Colon (tissue), 2 donors: ENCODE measurements around the gene RERG.
"Not testable (repeated sequence)": the region's sequence is repeated elsewhere in the genome, so short reads cannot be mapped to it uniquely, and the experiment has no call there.

ENCODE experiments used
- FAIRE-seq: peaks from 2 replicates; lab custom pipeline; 2012; peaks lifted over from hg19 to GRCh38; lab: Jason Lieb, UNC
- donor health status: control.
- donor health status: control.

The RERG gene

DNA sequence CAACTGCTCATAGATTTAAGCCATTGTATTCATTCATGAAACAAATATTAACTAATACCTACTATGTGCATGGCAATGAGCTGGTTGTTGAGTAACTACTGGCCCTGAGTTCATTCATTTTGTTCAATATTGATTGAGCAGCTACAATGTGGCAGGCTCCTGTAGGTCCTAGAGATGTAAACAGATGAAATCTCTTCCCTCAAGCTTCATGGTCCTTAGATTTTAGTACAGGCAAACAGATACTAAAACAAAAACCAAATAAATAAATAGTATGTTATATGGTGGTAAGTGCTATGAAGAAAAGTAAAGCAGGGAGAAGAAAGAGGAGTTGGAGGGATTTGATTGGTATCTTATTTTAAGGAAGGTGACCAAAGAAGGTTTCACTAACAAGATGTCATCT, 77.8 kb downstream of the RERG start:
- FAIRE-seq, result no peak

DNA sequence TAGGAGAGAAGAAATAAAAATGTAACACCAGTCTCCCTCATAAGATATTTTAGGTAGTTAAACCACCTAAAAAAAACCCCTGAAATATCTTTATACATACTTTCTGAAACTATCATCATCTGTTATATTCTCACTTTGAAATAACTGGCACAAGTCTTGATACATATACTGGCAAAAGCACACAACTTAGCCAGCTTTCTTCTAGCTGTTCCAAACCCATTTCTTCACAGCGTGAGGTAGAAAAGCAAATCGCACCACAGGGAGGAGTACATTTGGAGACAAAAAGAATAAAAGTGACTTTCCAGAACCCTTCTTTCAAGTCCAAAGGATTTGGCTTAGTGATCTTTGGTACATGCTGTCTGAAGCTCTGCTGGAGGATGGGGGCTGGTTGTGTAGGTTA, 78.5 kb downstream of the RERG start:
- no peak for FAIRE-seq

DNA sequence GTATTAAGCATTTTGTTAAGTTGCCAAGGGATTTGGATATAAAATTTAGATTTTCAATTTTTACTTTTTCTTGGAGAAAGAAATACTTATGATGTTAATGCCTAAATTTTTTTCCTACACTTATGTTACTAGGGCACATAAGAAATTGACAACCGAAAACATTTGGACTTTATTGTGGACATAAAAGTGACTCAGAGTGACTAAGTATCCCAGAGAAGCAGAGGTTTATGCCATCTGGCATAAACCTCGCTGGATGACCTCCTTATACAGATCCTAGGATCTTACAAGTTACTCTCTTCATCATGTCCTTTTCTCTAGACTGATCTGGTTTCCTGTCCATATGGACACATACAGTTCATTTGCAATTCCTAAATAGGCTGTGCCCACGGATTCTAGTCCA, 89.8 kb downstream of the RERG start:
- peak; percentile 33 for FAIRE-seq

DNA sequence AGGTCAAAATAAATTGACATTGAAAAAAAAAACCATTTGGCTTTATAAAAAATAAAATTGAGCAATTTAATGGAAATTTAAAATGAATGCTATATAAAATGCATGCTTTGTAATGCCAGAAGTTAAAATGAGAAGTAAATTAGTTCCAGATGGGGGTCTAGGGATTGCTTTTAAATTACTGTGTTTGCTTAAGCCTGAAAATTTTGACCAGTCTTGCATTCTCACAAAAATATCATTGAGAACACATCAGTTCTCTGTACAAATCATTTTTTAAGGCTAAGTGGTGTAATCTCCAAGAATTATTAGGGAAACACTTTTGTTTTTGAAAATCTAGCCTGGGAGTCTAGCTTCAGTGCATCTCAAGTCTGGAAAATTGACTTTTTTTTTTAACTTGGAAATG, 90.7 kb downstream of the RERG start:
- no peak for FAIRE-seq

DNA sequence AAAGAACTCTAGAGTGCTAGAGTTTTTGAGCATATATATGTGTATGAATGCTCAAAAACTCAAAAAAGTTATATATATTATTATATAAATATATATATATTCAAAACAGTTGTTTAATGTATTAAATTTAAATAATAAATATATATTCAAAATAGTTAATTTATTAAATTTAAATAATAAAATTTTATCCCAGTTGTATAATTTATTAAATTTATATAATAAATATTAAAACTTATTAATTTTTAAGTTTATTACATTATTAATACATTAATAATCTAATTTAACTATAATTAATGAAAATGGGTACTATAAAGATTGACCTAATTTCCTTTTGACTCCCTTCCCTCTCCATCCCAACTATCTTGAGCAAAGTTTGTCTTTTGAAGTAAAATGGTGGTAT, 97.8 kb downstream of the RERG start:
- FAIRE-seq, result peak; percentile 28

DNA sequence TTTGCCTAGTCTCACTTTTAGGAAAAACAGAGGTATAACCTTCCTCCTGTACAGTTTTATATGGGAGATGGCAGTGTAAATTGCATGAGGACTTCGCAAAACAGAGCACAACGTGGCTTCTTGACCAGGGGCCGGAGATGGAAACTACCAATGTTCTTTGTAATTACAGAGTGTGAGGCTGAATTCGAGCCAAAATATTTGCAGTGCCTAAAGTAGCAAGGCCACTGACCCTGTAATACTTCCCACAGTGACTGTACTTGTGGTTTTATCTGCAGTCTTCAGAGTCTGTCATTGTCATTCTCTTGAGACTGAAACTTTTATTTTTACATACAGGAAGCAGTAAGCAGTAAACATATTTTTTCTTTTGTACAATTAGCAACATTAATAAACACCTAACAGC, 98.9 kb downstream of the RERG start:
- FAIRE-seq, result no peak

DNA sequence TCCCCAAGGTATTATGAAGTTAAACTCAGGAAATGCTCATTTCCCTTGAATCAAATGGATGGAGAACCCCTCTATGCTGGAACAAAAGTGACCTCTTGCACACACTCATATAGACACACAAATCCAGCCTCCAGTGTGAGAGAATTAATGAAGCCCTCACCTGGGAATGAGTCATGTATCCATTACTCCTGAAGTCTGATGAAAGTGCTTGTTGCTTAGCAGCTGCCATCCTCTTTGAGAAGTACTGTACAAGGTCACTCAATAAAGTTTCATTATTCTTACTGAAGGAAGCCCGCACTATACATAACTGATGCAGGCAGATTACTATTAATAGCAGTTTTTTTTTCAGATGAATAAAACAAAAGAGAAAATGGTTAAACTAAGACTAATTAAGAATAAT, 102.3 kb downstream of the RERG start:
- no peak for FAIRE-seq

DNA sequence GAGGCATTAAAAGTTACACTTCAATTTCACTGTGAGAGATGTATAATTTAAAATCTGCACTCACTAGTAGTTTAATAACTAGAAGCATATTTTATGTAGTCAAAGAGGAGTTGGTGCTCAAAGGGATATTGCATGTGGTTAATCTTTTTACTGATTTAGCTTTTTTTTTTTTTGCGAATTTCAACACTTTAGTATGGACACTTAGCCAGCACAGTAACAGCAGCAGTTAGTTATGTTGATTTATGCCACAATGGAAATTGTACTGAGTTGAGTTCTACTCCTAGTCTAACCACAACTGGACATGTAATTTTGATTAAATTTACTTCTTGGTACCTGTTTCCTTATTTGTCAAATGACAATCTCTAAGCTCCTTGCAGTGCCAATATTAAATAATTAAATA, 104.2 kb downstream of the RERG start:
- FAIRE-seq, result no peak

DNA sequence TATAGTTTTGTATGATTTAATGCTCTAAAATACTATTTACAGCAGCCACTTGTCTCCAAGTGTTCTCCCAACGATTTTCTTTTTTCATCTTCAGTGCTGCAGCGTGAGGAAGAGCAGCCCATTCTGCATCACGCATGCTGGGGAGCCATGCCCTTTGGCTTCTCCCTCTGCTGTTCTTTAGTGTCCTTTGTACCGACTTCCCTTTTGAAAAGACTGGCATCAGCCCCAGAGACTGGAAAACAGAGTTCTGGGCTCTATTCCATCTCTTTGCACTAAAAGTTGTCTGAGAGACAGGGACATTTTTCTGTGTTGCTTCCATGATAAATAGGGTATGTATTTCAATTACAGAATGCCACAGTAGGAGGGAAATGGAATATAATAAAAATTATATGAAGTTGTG, 105.1 kb downstream of the RERG start:
- no peak for FAIRE-seq

DNA sequence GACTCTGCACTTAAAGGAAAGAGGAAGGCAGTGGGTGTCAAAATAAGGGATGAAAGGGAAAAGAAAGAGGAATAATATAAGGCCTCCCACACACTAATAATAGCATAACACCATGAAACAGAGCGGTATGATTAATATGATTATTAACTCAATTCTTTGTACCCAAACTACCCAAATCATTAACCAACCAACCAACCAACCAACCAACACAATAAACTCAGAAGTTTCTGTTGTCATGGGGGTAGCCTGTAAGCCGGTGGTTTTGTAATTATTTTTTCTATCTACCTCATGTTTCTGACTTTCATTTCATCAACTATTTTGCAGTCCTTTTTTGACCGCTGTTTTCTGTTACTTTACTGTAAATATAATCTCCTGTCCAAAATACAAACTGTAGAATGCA, 105.8 kb downstream of the RERG start:
- FAIRE-seq, result no peak

DNA sequence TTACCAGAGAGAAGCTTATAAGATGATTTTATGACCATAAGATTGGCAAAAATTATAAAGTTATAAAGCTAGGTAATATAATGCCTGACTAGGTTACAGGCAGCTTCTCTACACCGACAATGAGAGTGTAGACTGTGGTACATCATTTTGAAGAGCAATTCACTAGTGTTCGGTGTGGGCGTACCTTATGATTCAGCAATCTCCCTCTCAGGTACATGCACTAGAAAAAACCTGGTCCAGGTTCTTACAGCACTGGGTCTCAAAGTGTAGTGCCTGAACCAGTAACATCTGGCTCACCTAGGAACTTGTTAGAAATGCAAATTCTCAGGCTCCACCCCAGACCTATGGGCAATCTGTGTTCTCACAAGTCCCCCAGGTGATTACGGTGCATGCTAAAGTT, 106.7 kb downstream of the RERG start:
- FAIRE-seq, result no peak

DNA sequence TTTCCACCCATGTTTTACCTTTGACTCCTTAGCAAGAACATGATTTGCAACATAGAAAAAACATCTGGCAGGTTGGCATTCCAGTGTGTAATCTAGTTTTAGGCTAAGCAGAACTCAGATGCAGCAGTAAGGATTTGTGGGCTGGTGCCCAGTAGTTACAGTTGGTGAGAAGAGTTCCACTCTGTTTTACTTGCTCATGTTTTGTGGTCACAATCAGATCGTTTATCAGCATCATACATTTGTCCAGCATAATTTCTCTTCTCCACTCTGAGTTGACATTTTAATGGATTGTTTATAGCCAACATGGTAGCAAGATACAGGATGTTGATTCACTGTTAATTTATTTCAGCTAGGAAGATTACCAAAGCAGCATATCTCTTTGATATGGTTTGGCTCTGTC, 128.4 kb downstream of the RERG start:
- no peak for FAIRE-seq

DNA sequence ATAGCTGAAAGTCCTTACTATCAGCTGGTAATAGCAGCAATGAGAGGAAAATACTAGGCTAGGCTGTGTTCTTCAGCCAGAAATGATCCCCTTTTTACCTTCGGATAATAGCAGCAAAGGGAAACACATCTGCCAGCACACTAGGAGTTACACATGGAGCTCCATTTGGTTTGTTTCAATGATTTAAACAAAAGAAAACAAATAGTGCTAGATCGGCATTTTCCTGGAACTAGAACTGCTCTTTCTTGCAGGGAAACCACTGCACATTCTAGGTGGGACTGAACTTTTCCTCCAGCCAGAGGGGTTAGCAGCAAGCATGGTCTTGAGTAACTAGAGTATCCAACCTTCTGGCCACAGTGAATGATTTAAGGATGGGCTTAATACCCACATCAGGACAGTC, 130.8 kb downstream of the RERG start:
- FAIRE-seq, result no peak

DNA sequence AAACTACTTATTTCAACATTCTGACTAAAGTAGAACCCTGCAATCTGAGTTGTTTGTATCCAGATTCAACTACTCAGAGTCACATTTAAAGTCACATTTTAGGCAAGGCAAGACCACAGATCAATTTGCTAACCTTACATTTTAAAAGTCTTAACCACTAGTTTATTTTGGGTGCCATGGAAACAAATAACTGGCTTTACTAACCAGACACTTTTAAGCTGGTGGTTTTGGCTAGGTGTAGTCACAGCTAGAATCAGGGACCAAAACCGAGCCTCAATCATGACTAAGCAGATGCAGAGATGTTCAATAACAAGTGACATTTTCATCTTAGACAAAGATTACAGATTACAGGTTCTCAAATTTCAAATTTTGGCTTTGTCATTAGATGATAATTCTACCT, 133.1 kb downstream of the RERG start:
- FAIRE-seq, result no peak

DNA sequence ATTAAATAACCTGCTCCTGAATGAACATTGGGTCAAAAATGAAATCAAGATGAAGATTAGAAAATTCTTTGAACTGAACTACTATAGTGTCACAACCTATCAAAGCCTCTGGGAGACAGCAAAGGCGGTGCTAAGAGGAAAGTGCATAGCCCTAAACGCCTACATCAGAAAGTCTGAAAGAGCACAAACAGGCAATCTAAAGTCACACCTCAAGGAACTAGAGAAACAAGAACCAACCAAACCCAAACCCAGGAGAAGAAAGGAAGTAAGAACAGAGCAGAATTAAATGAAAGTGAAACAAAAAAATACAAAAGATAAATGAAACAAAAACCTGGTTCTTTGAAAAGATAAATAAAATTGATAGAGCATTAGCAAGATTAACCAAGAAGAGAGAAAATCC, 143.5 kb downstream of the RERG start:
- not testable (repeated sequence) for FAIRE-seq

DNA sequence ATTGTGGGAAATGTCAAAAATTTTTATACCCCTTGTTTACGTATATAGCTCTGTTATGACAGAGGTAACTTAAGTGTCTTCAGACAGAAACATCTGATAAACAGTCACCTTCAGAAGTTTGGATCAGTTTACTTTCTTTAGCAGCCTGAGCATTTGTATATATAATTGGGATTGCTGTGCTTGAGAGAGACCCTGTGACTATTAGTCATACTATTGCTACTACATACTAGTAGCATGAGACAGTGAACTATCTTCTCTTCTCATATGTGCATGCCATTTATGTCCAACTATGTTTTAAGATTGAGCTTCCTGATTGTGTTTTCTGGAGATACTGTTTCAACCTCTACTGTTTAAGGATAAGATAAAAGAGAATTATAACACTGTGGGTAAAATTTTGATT, 146.9 kb downstream of the RERG start:
- FAIRE-seq, result no peak

DNA sequence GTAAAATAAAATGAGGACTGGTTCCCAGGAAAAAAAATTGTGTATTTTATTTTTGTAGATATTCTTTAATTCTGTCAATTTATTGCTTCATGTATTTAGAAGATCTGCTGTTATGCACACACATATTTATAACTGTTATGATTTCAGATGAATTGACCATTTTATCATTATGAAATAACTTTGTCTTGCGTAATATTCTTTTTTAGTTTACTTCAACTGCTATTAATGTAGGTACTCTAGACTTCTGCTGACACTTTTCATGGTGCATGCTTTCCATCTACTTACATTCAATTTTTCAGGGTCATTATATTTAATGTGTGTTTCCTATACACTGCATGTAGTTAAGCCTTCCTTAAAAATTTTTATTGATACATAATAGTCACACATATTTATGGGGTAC, 162.1 kb downstream of the RERG start:
- FAIRE-seq, result no peak
